GM21786 (cell line): ENCODE results near the gene PUS1.
A peak's percentile ranks its signal among the peaks of the same experiment; 100 is the strongest.
"Not testable (repeated sequence)": the region's sequence is repeated elsewhere in the genome, so short reads cannot be mapped to it uniquely, and the experiment has no call there.

Experiments
- ATAC-seq: cut with Tn5 transposase; IDR thresholded peaks from one replicate; pipeline ENCODE4 v1.9.1; 2021; ENCODE audit not compliant: unreplicated experiment

The PUS1 gene

DNA sequence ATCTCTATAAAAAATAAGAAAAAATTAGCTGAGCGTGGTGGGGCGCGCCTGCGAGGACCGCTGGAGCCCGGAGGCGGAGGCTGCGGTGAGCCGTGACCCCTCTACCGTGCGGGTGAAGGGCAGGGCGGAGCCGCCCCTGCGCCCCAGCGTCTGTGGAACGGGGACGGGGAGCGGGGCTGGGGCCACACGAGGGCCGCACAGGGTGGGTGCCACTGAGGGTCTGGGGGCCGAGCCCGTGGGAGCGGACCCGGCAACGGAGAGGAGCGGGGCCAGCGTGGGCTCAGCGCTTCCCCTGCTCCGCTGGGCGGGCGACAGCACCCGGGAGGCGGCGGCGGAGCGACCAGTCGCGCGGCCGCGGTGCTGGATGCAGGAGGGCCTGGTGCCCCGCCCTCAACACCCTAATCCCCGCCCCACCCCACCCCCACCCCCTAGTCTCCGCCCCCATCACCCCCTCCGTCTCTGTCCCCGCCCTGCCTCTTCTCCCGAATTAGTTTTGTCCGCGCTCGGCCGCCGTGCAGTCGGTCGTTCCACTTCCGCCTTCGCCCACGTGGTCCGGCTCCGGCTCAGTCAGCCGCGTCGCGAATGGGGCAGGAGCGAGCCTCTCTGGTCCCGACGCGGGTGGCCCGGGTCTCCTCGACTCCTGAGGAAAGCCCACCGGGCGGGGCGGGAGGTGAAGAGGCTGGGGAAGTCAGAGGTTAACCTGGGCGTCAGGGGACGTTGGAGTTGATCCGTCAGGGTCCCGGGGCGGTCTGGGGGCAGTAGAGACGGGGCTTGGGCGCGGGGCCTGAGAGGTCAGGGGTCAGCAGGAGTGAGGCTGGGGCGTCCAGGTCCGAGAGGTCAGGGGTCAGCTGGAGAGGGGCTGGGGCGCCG is at the start of gene PUS1:
PUS1 (plus strand) TSS at position 566 of the 870 bp plus-strand sequence. CDS start 447 bp downstream, outside the sequence.
- ATAC-seq, result peak; percentile 60

DNA sequence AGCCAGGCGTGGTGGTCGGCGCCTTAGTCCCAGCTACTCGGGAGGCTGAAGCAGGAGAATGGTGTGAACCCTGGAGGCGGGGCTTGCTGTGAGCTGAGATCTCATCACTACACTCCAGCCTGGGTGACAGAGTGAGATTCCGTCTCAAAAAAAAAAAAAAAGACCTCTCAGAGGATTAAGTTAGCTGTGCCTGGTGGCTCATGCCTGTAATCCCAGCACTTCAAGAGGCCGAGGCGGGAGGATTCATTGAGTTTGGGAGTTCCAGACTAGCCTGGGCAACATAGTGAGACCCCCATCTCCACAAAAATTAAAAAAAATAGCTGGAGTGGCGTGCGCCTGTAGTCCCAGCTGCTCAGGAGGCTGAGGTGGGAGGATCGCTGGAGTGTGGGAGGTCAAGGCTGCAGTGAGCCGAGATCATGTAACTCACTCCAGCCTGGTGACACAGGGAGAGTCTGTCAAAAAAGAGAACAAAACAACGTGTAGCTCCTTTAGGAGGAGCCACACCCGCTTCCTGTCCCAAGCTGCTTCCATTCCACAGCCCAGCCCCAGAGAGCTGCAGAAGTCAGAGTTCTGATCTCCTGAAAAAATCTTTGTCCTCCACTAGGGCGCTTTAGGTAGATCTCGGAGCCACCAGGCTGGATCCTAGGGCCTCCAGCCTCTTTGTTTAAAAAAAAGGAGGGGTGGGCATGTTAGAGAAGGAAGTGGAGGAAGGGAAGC is 46.1 kb upstream of the PUS1 start:
- ATAC-seq, result no peak

DNA sequence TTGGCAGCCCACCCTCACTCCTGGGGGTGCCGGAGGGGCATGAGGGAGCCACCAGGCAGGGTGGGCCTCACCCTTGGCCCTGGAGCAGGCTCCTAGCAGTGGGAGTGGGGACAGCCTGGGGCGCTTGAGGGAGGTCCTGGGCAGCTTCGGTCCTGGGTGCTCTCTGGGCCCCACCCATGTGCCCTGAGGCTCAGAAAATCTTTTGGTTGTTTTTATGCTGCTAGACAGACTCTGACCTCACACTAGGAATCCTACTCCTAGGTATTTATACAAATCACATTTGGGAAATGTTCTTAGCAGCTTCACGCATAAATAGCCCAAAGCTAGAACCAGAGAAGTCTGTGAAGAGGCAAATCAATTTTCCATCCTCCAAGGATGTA is 45.6 kb upstream of the PUS1 start:
- ATAC-seq, result no peak

GRCh38 chr12:131885076-131885475 is 44.0 kb upstream of the PUS1 start:
- not testable (repeated sequence) for ATAC-seq

- no peak for ATAC-seq
Observed at GRCh38 chr12:131885543-131886057, 43.5 kb upstream of the PUS1 start.

DNA sequence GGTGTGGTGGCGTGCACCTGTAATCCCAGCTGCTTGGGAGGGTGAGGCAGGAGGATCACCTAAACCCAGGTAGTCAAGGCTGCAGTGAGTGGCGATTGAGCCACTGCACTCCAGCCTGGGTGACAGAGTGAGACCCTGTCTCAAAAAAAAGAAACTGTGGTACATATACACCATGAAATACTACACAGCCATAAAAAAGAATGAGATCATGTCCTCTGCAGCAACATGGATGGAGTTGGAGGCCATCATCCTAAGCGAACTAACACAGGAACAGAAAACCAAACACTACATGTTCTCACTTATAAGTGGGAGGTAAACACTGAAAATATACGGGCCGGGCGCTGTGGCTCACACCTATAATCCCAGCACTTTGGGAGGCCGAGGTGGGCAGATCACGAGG is 37.4 kb upstream of the PUS1 start:
- ATAC-seq, result not testable (repeated sequence)

- no peak for ATAC-seq
Observed at GRCh38 chr12:131892711-131893604, 36.1 kb upstream of the PUS1 start.

DNA sequence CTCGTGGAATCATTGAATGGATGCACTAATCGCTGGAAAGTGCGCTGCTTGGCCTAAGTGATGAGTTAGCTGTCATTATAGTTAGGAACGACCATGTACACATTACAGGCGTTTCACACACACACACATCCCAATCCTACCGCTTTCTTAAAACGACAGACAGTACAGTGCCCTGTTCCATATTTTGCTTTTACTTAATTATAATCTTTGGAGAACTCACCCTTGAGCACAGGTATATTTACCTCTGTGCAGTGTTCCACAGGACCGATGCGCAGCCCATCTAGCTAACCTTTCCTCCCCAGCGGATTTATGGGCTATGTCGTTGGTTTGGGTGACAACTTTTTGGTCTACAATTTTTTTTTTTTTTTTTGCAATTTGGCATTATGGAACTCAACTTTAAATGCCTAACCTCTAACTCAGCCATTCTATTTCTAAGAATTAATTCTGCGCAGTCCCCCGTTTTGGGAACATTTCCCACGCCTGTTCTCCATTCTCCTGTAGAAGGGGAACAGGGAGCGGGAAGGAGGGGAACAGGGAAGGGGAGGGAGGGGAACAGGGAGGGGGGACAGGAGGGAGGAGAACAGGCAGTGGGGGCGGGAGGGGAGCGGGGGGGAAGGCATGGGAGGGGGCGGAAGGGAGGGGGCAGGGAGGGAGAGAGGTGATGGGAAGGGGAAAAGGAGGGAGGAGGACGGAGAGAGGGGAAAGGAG is 35.3 kb upstream of the PUS1 start:
- no peak for ATAC-seq

DNA sequence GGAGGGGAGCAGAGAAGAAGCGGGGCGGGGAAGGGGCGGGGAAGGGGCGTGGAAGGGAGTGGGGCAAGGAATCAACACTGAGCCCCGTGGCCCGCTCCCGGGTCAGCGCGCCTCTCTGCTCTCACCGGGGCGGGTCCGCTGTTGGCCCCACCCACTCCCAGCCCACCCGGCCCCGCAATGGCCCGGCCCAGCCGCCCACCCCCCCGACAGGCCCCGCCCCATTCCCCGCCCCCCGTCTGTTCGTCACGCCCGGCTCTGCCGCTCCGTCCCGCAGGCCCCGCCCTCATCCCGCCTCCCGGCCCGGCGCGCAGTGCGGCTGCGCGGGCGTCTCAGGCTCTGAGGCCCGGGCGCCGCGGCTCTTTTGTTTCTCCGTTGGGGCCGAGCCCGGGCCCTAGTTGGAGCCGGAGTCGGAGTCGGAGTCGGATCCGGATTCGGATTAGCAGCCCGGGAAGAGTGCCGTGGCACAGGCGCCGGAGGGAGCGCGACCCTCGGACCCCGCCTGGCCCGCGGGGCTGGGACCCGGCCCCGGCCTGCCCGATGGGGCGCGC is 34.7 kb upstream of the PUS1 start, which contains the start of gene ULK1:
ULK1 (plus strand) TSS at position 310 of the 548 bp plus-strand sequence. CDS start 380 bp downstream, outside the sequence.
- ATAC-seq, result peak; percentile 79

- no peak for ATAC-seq
Observed at GRCh38 chr12:131894981-131895639, 34.0 kb upstream of the PUS1 start.

GRCh38 chr12:131895640-131896079 is 33.4 kb upstream of the PUS1 start:
- peak; percentile 3 for ATAC-seq

GRCh38 chr12:131896080-131896810 is 32.8 kb upstream of the PUS1 start:
- ATAC-seq, result peak; percentile 58

DNA sequence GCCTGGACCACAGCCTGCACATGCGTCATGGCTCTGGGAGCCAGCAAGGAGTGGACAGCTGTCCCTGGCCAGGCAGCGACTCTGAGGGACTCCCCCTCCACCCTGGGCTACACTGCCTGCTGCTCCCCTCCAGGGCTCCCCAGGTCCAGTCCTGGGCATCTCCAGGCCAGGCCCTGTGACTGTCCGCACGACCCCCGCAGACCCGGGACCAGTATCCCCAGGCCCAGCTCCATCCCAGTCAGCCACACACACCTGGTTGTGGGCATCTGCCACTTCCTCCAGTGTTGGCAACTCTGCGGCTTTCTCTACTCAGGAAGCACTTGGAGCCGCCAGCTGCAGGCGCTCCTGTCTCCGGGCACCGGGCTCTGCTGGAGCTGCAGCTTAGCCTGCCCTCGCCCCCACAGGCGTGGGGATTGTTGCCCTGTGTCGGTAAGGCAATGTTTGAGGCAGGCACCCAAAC is 32.2 kb upstream of the PUS1 start:
- ATAC-seq, result no peak

DNA sequence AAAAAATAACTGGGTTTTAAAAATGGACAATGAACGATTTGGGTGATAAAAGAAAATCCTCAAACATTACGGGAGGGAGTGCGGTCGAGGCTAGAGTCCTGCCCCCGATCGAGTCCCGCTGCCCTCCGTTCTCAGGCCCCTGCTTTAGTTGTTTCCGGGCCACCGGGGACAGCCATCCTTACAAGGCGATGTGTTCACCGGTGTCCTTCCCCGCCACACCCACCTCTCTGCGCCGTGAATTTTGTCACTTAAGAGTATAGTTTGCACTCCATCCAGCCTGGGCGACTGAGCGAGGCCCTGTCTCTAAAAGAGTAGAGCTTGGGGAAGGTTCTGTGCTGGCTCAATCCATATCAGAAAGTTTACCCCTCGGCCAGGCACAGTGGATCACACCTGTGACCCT is 31.8 kb upstream of the PUS1 start:
- no peak for ATAC-seq

DNA sequence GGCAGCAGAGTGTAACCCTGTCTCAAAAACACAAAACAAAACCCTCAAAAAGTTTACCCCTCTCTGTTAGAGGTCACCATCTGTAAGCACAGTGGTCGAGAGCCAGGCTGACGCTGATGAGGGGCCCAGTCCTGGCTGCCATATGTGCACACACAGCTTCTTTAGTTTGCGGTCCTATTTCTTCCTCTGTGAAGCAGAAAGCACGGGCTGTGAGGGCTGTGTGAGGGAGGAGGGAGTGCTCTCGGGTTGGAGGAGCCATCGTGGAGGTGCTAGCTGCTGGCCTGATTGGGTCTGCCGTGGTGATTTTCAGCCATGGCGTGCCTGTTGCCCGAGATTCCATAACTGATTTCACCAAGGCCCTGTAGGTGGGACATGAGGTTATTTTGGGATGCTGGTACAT is 31.2 kb upstream of the PUS1 start:
- no peak for ATAC-seq

DNA sequence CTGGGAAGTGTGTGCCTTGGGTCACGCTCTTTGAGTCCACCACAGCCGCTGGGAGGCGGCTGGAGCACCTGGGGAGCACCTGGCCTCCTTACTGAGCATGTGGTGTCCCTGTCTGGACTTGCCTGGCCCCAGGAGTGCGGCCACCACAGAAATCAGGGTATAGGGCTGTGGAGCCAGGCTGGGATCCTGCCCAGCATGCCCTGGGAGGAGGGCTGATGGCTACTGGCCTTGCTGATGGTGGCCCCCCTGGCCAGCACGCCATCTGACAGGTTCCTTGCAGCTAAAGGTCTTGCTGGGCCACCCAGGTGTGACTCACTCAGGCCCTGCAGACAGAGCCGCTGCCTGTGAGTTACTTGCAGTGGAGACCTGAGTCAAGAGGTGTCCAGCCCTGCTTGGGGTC is 28.7 kb upstream of the PUS1 start:
- ATAC-seq, result no peak

GRCh38 chr12:131901431-131902331 is 27.4 kb upstream of the PUS1 start:
- no peak for ATAC-seq
